Muscle of back (tissue), 11 donors: ENCODE measurements around the gene SCN7A. TPM values are rescaled to one million over a fixed set of nuclear protein-coding genes. Genes with fewer than 3 reads are reported as not detected.

Source experiments
- DNase-seq, 3 donors: peaks; one replicate each; pipeline versions ENCODE4 v3.0.0 to v3.0.0-alpha.2; 2013
- polyA plus RNA-seq, 10 donors: library from polyadenylated mRNA; unstranded; fragments of 120-200 nt; gene quantifications; one replicate each; pipeline ENCODE4 v1.2.1, GENCODE V29; 2013; ENCODE audit not compliant: insufficient read length in 10 of 10

Gene SCN7A
- polyA plus RNA-seq, 10 donors: 42.8 to 85.7 (median 55.6) TPM

GRCh38 chr2:166404831-166405568, 89.0 kb downstream of the SCN7A start:
- no peak for DNase-seq

- DNase-seq: no peak
These were observed 99.8 kb downstream of the SCN7A start for GRCh38 chr2:166394245-166394644.

DNA sequence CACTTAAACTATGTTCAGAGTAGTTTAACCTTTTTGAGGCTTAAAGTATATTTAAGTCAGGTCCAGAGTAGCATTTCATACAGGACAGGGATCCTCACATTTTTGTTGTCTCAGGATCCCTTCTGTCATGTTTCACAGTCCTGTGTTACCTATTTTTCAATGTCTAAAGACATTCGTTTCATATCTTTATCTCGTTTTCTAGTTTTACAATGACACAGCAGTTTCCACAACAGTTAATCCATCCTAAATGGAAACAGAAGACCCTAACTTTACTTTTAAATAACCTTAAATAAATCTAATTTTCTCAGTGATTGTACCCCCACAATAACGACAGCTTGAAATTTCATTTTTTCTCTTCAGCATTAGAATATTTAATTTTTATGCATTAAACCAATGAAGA, 101.0 kb downstream of the SCN7A start:
- no peak for DNase-seq

DNA sequence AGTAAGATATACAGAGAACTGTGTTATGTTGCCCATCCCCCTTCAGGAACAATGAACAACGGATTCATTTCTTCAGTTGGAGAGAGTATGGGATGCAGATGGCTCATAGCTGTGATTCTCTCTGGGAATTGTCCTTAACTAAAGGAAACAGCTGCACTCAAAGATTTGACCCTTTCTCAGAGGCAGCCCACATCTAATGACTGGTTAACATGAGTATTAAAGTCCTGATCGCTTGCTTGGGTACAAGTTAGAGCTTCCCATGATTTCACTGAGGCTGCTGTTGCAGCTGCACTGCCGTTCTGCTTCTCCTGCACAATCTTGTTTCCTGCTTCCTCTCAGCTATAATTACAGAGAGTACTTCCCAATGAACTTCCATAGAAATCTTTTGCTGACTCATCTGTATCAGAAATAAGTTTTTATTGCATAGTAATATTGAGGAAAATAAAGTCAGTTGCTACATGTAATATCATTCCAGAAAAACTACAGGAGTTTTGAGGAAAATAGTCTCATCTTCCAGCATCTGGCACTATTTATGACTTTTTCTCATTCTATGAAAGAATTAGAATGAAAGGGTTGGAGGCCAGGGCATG, 105.5 kb downstream of the SCN7A start:
- peak in 2 of 3 donors; percentile 21 to 71 for DNase-seq

DNA sequence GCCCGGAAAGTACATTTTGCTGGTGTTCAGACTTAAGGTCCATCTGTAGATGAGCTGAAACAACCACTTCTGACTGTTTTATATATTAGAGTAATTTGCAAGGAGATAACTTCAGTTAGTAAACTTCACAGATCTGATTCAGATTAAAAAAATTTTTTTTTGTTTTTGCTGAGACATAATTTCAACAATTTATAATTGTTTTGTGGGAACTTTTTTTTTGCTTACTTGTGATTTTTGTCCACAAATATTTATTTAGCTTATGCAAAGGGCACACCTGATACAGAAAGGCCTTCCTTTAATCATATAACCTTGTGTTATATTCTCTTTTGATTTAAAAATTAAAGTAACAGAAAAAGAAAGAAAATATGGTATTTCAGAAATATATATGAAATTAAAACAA, 108.7 kb downstream of the SCN7A start:
- no peak for DNase-seq

DNA sequence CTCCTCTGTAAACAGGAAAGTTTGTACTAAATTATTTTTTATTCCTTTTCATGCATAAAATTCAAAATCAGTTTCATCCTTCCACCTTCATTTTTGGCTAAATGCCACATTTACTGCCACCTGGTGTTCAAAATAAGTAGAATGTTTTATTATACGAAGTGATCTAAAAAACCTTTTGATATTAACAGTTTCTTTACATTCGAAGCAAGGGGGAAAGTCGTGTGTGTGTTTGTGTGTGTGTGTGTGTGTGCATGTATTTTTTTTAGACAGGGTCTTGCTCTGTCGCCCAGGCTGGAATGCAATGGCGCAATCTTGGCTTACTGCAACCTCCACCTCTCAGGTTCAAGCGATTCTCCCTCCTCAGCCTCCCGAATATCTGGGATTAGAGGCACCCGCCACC, 109.3 kb downstream of the SCN7A start:
- peak; percentile 27 to 51 (median 29) for DNase-seq

DNA sequence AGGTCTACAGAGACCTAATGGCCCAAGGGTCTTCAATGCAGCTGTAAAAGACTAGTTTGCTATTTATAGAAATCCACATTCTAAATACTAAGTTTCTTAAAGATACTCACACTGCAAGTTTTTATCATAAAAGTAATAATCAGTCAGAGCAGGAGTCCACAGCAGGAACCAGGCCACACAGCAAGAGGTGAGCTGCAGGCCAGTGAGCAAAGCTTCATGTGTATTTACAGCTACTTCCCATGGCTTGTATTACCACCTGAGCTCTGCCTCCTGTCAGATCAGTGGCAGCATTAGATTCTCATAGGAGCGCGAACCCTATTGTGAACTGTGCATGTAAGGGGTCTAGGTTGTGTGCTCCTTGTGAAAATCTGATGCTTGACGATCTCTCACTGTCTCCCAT, 111.6 kb downstream of the SCN7A start:
- DNase-seq: no peak

DNA sequence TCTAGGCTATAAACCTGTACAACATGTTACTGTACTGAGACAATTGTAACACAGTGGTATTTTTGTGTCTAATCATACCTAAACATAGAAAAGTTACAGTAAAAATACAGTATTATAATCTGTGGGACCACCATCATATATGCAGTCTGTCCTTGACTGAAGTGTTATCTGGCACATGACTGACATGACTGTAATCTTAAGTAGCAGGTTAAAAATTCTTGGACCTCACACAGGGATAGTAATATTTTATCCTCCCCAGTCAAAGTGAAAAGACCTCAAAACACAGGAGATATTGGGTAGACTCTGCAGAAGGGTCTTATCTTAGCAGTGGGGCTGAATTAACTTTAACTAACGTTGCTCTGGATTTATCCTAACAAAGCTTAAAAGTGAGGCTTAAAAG, 113.4 kb downstream of the SCN7A start:
- DNase-seq: no peak

DNA sequence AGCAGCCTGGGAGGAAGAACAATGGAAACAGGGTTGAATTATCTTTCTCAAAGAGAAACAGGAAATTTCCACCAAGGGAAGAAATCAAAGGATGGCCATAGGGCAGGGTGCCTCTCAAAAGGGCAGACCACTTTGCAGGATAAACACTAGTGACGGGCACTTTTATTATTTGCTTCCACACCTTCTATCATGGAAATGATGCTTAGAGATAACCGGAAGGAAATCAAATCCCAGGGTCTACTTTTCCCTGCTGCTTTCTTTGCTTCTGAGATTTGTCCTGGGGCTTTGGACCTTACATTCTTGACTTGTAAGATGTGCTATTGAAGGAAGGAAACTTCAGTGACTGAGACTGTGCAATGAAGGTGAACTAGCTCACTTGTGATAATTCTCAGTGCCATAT, 117.2 kb downstream of the SCN7A start:
- no peak for DNase-seq

DNA sequence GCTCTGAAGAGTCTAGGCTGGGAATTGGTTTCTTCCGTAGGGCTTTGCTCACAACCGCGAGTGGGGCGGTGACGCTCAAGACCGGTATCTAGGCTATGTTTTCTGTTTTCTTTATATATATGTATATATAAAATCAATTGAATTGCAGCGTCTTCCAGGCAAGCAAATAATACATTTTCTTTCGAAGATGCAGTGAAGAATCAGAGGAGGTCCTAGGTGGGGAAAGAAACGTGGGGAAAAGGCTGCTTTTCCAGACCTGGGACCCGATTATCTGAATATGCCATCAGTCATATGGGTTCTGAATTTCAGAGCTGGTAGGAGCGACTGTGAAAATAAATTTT, 117.6 kb downstream of the SCN7A start:
- DNase-seq: no peak

- DNase-seq: peak; percentile 65 to 90 (median 66)
These were observed 118.1 kb downstream of the SCN7A start, which contains the start of gene SCN9A for GRCh38 chr2:166375736-166376487. Gene SCN9A (minus strand): TSS chr2:166375944. CDS start chr2:166311756, 64,188 bp downstream.

DNA sequence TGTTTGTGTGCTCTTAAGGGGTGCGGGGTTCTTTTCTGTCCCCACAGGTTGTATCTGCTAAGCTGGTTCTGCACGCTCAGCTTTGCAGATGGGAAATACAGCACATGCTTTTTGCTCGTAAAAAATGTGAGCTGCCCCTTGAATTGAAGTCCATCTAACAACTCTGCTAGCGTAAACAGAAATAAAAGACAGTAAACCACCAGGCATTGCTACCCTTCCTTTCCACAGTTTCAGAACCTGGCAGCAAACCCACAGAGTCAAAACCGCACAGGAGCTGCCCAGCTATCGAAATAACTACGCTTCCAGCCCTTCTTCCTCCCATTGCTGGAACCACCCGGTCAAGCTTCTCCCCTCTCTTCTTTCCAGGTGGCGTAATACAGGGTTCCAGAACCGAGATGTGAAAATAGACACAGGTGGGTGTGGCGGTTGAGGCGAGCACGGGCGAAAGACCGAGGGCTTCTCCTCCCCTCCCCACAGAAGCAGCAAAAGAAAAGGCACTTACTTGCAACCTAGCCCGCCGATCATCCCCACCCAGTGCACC, 118.8 kb downstream of the SCN7A start:
- DNase-seq: peak in 1 of 3 donors; percentile 12

DNA sequence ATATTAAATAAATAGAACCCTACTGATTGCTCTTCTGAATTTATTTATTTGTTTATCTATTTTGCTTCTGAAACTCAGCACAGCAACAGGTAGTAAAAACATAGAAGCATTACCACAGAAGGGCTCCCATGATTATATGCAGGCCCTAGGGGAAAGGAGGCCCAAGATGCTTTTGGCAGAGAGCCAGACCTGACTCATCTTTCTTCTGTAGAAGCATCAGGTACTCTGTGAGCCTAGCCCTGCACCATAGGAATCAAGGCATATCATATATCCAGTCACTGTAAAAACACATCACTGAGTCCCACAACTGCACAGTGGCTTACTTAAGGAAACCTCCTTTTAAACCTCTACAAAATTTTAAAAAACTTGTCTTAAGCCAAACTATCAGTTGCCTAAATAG, 120.1 kb downstream of the SCN7A start:
- DNase-seq: peak in 1 of 3 donors; percentile 38

DNA sequence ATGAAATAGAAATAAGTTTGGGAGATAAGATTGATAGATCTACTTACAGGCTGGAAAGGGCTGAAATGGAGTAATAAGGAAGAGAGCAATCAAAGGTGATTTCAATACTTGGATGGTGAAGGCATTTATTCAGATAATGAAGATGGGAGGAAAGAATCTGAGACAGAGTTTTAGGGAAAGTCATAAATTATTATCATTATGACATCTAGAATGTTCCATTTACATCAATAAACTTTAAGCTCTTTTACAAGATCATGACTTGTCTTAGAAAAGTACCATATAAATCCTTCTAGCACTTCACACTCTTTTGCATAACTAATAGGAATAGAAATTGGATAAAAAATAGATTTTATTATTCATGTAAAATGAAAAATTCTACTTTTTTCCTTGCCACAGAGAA, 120.5 kb downstream of the SCN7A start:
- DNase-seq: no peak

DNA sequence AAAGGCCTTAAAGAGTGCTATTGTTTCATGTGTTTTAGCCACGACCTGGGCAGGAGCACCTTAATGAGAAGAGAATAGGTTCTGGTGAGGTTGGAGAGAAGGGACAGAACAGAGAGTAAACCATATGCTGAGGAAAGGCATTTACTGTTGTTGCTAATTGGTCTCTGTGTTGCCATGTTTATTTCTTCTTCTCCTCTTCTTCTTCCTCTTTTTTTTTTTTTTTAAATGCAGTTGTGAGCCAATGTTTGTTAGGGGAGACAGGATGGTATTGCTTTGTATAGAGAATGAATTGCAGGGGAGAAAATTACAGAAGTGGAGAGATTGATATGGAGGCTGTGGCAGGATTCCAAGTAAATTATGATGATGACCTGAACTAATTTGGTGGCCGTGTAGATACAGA, 120.9 kb downstream of the SCN7A start:
- no peak for DNase-seq

GRCh38 chr2:166372046-166372445, 122.0 kb downstream of the SCN7A start:
- no peak for DNase-seq

DNA sequence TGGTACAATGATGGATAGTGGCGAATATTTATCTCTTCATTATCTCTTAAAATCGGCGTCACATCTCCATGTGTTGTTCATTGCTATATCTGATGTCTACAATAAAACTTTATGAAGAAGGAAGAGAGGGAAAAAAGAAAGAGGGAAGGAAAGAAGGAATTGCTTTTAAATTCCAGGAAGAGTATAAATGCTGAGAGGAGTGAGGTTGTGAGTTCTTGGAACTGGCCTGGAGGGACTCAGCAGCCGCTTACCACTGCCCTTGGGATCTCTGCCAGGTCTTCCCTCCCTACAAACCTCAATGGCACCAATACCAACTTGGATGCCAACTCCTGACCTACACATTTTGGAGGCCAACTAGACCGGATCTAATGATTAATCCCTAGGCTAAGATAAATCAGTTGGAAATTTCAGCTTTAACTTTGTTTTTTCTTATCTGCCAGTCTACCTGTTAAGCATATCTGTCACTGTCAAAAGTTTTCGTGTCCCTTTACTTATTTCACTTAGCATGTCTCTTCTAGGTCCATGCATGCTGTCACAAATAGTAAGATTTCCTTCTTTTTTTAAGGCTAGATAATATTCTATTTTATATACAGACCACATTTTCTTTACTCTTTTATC, 128.1 kb downstream of the SCN7A start:
- DNase-seq: no peak

- DNase-seq: no peak
These were observed 128.8 kb downstream of the SCN7A start for GRCh38 chr2:166365239-166365638.

DNA sequence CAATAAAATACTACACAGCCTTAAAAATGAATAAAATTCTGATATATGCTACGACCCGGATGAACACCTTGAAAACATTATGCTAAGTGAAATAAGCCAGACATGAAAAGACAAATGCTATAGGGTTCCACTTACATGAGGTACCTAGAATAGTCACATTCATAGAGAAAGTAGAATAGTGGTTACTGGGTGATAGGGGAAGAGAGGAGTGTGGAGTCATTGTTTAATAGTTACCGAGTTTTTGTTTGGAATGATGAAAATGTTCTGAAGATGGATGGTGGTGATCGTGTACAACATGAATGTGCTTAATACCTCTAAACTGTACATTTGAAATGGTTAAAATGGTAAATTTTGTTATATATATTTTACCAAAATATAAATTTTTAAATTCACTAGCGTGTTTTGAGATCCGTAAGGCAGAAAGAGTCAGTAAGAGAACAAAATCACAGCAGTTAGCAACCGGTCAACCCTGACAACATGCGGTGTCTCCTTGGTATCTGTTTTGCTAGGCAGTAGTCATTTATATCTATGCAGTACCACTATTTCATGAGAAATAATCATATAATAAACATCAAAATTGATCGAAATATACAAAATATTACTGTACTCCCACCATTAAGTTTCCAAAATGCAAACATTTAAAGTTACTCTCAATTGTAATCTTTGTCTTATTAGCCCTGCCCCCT, 129.4 kb downstream of the SCN7A start:
- DNase-seq: no peak

GRCh38 chr2:166361351-166362153, 132.5 kb downstream of the SCN7A start:
- peak in 1 of 3 donors; percentile 20 for DNase-seq

GRCh38 chr2:166360906-166361305, 133.1 kb downstream of the SCN7A start:
- no peak for DNase-seq
